Mesenchymal stem cell (in vitro differentiated cells and primary cell): ENCODE measurements around the gene SOCS1.

Experiments used
- DNase-seq: peaks from one replicate; pipeline ENCODE4 v3.0.0-alpha.2; 2013
- H2AFZ ChIP-seq: one replicate; pipeline ENCODE4 v1.6.1; 2013; ENCODE audit warnings: low read depth, mild to moderate bottlenecking, control low read depth, inconsistent platforms, low read length, moderate library complexity
- H2AK5ac ChIP-seq: 2 replicates; pipeline ENCODE4 v1.6.1; 2013; ENCODE audit warnings: low read length, moderate library complexity, mild to moderate bottlenecking, inconsistent platforms; ENCODE audit not compliant: severe bottlenecking
- H2BK120ac ChIP-seq: one replicate; pipeline ENCODE4 v1.6.1; 2013; ENCODE audit warnings: low read depth, mild to moderate bottlenecking, inconsistent platforms, low read length, moderate library complexity
- H2BK12ac ChIP-seq, 2 experiments: one replicate each; pipeline ENCODE4 v1.6.1; 2013; ENCODE audit warnings: inconsistent platforms in 2 of 2, low read length in 2 of 2, mild to moderate bottlenecking in 2 of 2, moderate library complexity in 2 of 2, control low read depth in 1 of 2
- H2BK15ac ChIP-seq: one replicate; pipeline ENCODE4 v1.6.1; 2013; ENCODE audit warnings: mild to moderate bottlenecking, low read depth, inconsistent platforms; ENCODE audit not compliant: poor library complexity, severe bottlenecking
- H2BK5ac ChIP-seq: 2 replicates; pipeline ENCODE4 v1.6.1; 2013; ENCODE audit warnings: low read depth, mild to moderate bottlenecking, low read length, control low read depth, inconsistent platforms; ENCODE audit not compliant: poor library complexity, severe bottlenecking
- H3K14ac ChIP-seq, 2 experiments: one replicate each; pipeline ENCODE4 v1.6.1; 2013; ENCODE audit warnings: inconsistent platforms in 2 of 2, low read length in 2 of 2, control low read depth in 1 of 2, mild to moderate bottlenecking in 1 of 2, moderate library complexity in 1 of 2
- H3K18ac ChIP-seq, 2 experiments: one replicate each; pipeline ENCODE4 v1.6.1; 2013; ENCODE audit warnings: inconsistent platforms in 2 of 2, low read length in 2 of 2, control low read depth in 1 of 2, low read depth in 1 of 2, mild to moderate bottlenecking in 1 of 2
- H3K23ac ChIP-seq, 2 experiments: one replicate each; pipeline ENCODE4 v1.6.1; 2013; ENCODE audit warnings: inconsistent platforms in 2 of 2, low read length in 2 of 2, mild to moderate bottlenecking in 2 of 2, moderate library complexity in 2 of 2, control low read depth in 1 of 2
- H3K27ac ChIP-seq: 2 replicates; pipeline ENCODE4 v1.5.1; 2013; ENCODE audit warnings: mild to moderate bottlenecking, moderate library complexity, low read length, control low read depth, inconsistent platforms; ENCODE audit not compliant: poor library complexity, severe bottlenecking
- H3K27me3 ChIP-seq, 2 experiments: 2 replicates each; pipeline versions ENCODE4 v1.6.1 to v1.7.0; 2013; ENCODE audit warnings: low read length in 2 of 2, mild to moderate bottlenecking in 2 of 2, moderate library complexity in 2 of 2, control low read depth in 1 of 2, inconsistent platforms in 1 of 2; ENCODE audit not compliant: control insufficient read depth in 1 of 2, insufficient read depth in 1 of 2
- H3K36me3 ChIP-seq, 2 experiments: 2 replicates each; pipeline versions ENCODE4 v1.6.1 to v1.7.0; 2013; ENCODE audit warnings: low read length in 2 of 2, control low read depth in 1 of 2, inconsistent platforms in 1 of 2, low read depth in 1 of 2, mild to moderate bottlenecking in 1 of 2; ENCODE audit not compliant: insufficient read depth in 2 of 2, control insufficient read depth in 1 of 2
- H3K4ac ChIP-seq, 2 experiments: one replicate each; pipeline ENCODE4 v1.6.1; 2013; ENCODE audit warnings: inconsistent platforms in 2 of 2, low read length in 2 of 2, mild to moderate bottlenecking in 2 of 2, moderate library complexity in 2 of 2, control low read depth in 1 of 2, low read depth in 1 of 2
- H3K4me1 ChIP-seq: 2 replicates; pipeline ENCODE4 v1.6.1; 2013; ENCODE audit warnings: low read depth, low read length, control low read depth; ENCODE audit not compliant: control insufficient read depth, insufficient read depth
- H3K4me2 ChIP-seq: 2 replicates; pipeline ENCODE4 v1.6.1; 2013; ENCODE audit warnings: low read length, mild to moderate bottlenecking, inconsistent platforms; ENCODE audit not compliant: poor library complexity, severe bottlenecking
- H3K4me3 ChIP-seq, 2 experiments: 2 replicates each; pipeline versions ENCODE4 v1.5.1 to v1.7.0; 2013; ENCODE audit warnings: low read length in 2 of 2, mild to moderate bottlenecking in 2 of 2, control low read depth in 1 of 2, low read depth in 1 of 2; ENCODE audit not compliant: insufficient read depth in 1 of 2
- H3K79me1 ChIP-seq: replicated peaks from 2 replicates; pipeline ENCODE4 v1.6.1; 2013; ENCODE audit warnings: mild to moderate bottlenecking, control low read depth, low read length, inconsistent platforms; ENCODE audit not compliant: poor library complexity, severe bottlenecking
- H3K9ac ChIP-seq: 2 replicates; pipeline ENCODE4 v1.7.0; 2013; ENCODE audit warnings: mild to moderate bottlenecking, low read length, moderate library complexity
- H3K9me3 ChIP-seq: 2 replicates; pipeline ENCODE4 v1.7.0; 2013; ENCODE audit warnings: mild to moderate bottlenecking, low read length; ENCODE audit not compliant: control insufficient read depth
- H4K8ac ChIP-seq: one replicate; pipeline ENCODE4 v1.6.1; 2013; ENCODE audit warnings: inconsistent platforms, mild to moderate bottlenecking, low read length, moderate library complexity
- H4K91ac ChIP-seq: one replicate; pipeline ENCODE4 v1.6.1; 2013; ENCODE audit warnings: mild to moderate bottlenecking, low read length, inconsistent platforms
- WGBS: methylation state at CpG from one replicate; pipeline ENCODE4 v1.1.7; 2013; ENCODE audit warnings: mixed read lengths; 5-methylcytosine and 5-hydroxymethylcytosine counted together

Gene SOCS1

DNA sequence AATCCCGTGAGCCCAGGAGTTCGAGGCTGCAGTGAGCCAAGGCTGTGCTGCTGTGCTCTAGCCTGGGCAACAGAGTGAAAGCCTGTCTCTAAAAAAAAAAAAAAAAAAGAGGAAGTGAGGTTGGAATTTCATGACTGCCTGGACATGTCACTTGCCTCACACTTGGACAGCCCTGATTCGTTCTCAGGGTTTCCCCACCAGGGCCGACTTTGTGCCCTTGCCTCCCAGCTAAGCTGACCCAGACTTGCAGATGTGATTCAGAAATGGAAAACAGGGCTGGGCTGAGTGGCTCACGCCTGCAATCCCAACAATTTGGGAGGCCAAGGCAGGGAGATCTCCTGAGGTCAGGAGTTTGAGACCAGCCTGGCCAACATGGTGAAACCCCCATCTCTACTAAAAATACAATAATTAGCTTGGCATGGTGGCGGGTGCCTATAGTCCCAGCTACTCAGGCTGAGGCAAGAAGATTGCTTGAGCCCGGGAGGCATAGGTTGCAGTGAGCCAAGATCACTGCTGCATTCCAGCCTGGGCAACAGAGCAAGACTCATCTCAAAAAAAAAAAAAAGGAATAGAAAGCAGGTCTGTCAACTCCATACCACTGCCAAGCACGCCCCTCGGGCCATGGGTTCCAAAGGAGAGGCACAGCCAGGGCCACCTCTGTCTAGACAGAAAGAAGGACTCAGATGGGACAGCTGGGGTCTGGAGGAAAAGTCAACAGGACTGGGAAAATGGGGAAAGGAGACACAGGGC lies 46.9 kb downstream of the SOCS1 start:
- Histone ChIP-seq H3K14ac (no peak overlapping the region), H3K79me1 (no peaks in the 10 kb centered on the region), H3K9ac (no peak overlapping the region), H3K18ac (no peak overlapping the region), H3K27ac (no peak overlapping the region), H3K9me3 (peaks cover 8% of the 10 kb centered on the region), H2BK12ac (no peak overlapping the region), H2BK120ac (no peak overlapping the region), H3K4me1 (peaks cover 17% of the 10 kb centered on the region), H2BK15ac (peak overlapping the region; percentile 39), H3K23ac (no peak overlapping the region), H4K8ac (no peak overlapping the region), H3K27me3 (peaks cover 8 to 12% of the 10 kb centered on the region in 2 experiments), H2AFZ (no peak overlapping the region), H3K4me2 (no peak overlapping the region), H3K4me3 (no peak overlapping the region), H2BK5ac (no peak overlapping the region), H3K36me3 (no peaks in the 10 kb centered on the region), H3K4ac (no peak overlapping the region), H4K91ac (no peak overlapping the region), H2AK5ac (no peak overlapping the region)
- DNase-seq: no peak
- 90% methylated on average over 9 of the region's 9 CpGs for WGBS

DNA sequence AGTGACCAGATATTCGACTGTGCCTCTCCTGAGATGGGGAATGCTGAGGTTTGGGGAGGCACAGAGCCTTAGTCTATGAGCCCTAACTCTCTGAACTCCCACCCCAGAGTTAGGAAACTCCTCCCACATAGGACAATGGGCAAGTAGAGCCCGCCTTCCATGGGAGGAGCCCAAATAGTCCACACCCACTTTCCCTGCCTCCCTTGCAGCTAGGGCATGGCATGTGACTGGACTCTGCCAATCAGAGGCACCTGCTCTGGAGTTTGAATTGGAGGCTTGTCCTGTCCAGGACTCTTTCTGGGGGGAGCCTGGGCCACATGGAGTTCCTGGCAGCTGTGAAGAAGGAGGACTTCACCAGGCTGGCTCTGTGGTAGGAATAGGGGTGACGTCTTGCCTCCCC lies 48.4 kb downstream of the SOCS1 start:
- peaks cover 8% of the 10 kb centered on the region for H3K9me3 ChIP-seq
- no peak overlapping the region for H2AFZ ChIP-seq
- H3K36me3 ChIP-seq: no peaks in the 10 kb centered on the region
- H3K23ac ChIP-seq: no peak overlapping the region
- 100% methylated on average over 2 of the region's 3 CpGs for WGBS
- H3K4ac ChIP-seq: no peak overlapping the region
- H4K8ac ChIP-seq: no peak overlapping the region
- H3K18ac ChIP-seq: no peak overlapping the region
- H3K4me2 ChIP-seq: no peak overlapping the region
- no peak overlapping the region for H2BK12ac ChIP-seq
- H3K27ac ChIP-seq: no peak overlapping the region
- DNase-seq: no peak
- no peak overlapping the region for H3K4me3 ChIP-seq
- H3K79me1 ChIP-seq: no peaks in the 10 kb centered on the region
- peaks cover 3 to 11% of the 10 kb centered on the region in 2 experiments for H3K27me3 ChIP-seq
- H2BK120ac ChIP-seq: no peak overlapping the region
- H2AK5ac ChIP-seq: no peak overlapping the region
- no peak overlapping the region for H2BK15ac ChIP-seq
- H3K14ac ChIP-seq: no peak overlapping the region
- H4K91ac ChIP-seq: no peak overlapping the region
- H3K9ac ChIP-seq: no peak overlapping the region
- H2BK5ac ChIP-seq: no peak overlapping the region
- peaks cover 19% of the 10 kb centered on the region for H3K4me1 ChIP-seq

DNA sequence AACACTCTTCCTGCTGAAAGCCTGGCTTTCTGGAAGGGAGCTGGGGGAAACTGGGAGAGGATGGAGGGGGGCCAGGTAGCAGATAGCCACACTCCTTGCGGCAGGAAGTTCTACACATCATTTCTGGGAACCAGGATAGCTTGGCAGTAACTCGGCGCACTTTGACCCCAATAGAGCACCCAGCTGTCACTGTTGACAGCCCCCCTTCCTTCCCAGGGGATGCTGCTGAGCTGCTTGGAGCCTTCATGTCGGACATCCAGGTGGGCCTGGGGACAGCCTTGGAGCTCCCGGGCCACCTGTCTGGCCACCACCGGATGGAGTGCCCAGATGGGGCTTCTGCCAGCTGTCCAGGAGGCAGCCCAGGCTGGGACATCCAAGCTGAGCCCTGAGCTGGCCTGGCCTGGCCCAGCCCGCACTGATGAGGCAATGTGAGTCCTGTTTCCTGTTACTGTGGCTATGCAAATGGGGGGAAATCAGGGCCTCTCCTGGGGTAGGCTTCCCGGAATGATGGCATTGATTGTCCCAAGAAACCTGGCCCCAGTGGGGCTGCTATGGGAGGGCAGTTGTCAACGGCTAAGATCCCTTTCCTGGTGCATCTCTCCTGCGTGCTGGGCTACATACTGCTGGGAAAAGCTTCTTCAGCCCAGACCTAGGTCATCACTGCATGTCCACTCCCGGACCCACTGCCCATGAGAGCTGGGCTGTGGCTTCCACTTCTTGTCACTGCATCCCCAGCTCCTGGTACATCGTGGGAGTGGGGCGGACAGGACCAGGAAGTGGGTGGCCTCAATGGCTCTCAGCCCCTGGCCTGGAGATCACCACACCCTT lies 50.0 kb downstream of the SOCS1 start:
- Histone ChIP-seq H3K4me3 (no peak overlapping the region), H3K27ac (no peak overlapping the region), H2AFZ (no peak overlapping the region), H3K4me1 (peaks cover 34% of the 10 kb centered on the region), H3K14ac (peak overlapping the region in 1 of 2 experiments; percentile 10), H2AK5ac (peak overlapping the region; percentile 3), H3K27me3 (no peaks in the 10 kb centered on the region), H3K79me1 (no peaks in the 10 kb centered on the region), H2BK15ac (peak overlapping the region; percentile 39), H2BK5ac (no peak overlapping the region), H4K8ac (peak overlapping the region; percentile 47), H3K4ac (peak overlapping the region; percentile 44 to 55), H4K91ac (peak overlapping the region; percentile 53), H3K18ac (peak overlapping the region; percentile 38 to 80), H3K9ac (no peak overlapping the region), H3K36me3 (no peaks in the 10 kb centered on the region), H2BK12ac (peak overlapping the region; percentile 30 to 82), H3K23ac (peak overlapping the region in 1 of 2 experiments; percentile 14), H3K4me2 (no peak overlapping the region), H2BK120ac (no peak overlapping the region), H3K9me3 (peaks cover 8% of the 10 kb centered on the region)
- 61% methylated on average over 13 of the region's 13 CpGs for WGBS
- DNase-seq: peak; percentile 68

DNA sequence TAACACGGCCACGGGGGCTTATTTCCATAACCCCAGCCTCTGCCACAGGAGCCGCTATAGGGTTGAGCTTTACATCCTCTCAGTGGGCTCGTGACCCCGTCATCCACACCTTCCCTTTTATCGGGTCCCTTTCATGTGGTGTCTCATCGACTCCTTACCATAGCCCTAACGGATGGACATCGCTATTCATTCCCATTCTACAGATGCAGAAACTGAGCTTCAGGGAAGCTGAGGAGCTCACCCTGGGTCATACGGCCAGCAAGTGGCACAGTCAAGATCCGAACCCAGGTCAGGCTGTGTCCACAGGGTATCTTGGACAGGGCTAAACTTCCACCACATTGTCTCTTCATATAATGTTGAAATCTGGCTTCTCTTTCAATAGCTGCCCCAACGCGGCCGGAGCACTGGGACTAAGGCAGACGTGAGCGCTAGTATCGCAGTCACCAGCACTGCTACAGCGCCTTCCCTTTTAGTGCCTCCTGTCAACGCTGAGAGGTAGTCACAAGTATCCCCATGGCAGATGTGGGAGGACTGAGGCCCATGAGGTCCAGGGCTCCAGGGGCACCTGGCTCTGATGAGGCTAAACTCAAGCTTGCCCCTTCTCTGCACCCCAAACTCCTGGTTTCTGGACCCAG lies 50.8 kb downstream of the SOCS1 start:
- no peak overlapping the region for H3K4me2 ChIP-seq
- no peaks in the 10 kb centered on the region for H3K36me3 ChIP-seq
- peaks cover 39% of the 10 kb centered on the region for H3K4me1 ChIP-seq
- no peak overlapping the region for H2BK5ac ChIP-seq
- H4K91ac ChIP-seq: peak overlapping the region; percentile 40
- H3K4ac ChIP-seq: peak overlapping the region in 1 of 2 experiments; percentile 44
- H2BK12ac ChIP-seq: peak overlapping the region; percentile 30 to 82
- no peak overlapping the region for H3K4me3 ChIP-seq
- H4K8ac ChIP-seq: no peak overlapping the region
- H3K14ac ChIP-seq: peak overlapping the region in 1 of 2 experiments; percentile 29
- H2BK120ac ChIP-seq: no peak overlapping the region
- H3K18ac ChIP-seq: peak overlapping the region in 1 of 2 experiments; percentile 61
- H2AFZ ChIP-seq: no peak overlapping the region
- 92% methylated on average over 19 of the region's 19 CpGs for WGBS
- no peaks in the 10 kb centered on the region for H3K79me1 ChIP-seq
- H3K23ac ChIP-seq: peak overlapping the region in 1 of 2 experiments; percentile 14
- peaks cover 8% of the 10 kb centered on the region for H3K9me3 ChIP-seq
- no peak overlapping the region for H3K9ac ChIP-seq
- H2BK15ac ChIP-seq: no peak overlapping the region
- no peak overlapping the region for H3K27ac ChIP-seq
- no peak for DNase-seq
- H3K27me3 ChIP-seq: no peaks in the 10 kb centered on the region
- no peak overlapping the region for H2AK5ac ChIP-seq
